ENCODE results near the gene MUC13.

Gene MUC13

GRCh38 chr3:124858275-124858674, 76.3 kb downstream of the MUC13 start:
- CTCF ChIA-PET: no interaction called here
- POLR2A ChIA-PET: no interaction called here
- TF ChIP-seq NFRKB (IDR thresholded peaks at IDR 0.05): no peak
- no peak for TF ChIP-seq HDGF (IDR thresholded peaks at IDR 0.05; ENCODE audit: borderline replicate concordance)
- TF ChIP-seq LEF1 (IDR thresholded peaks at IDR 0.05; ENCODE audit: borderline replicate concordance): no peak
- TF ChIP-seq BHLHE40 (IDR thresholded peaks at IDR 0.05; ENCODE audit: borderline replicate concordance): no peak
- no peak for TF ChIP-seq ELF4 (IDR thresholded peaks at IDR 0.05)
- no peak for TF ChIP-seq ARNT (IDR thresholded peaks at IDR 0.05)
- no peak for TF ChIP-seq L3MBTL2 (conservative IDR thresholded peaks at IDR 0.05)
- TF ChIP-seq PKNOX1 (IDR thresholded peaks at IDR 0.05): no peak
- TF ChIP-seq ZNF384 (IDR thresholded peaks at IDR 0.05): no peak
- no peak for TF ChIP-seq SP1 (IDR thresholded peaks at IDR 0.05)
- TF ChIP-seq FOXK2 (IDR thresholded peaks at IDR 0.05): no peak
- no peak for TF ChIP-seq CTBP1 (IDR thresholded peaks at IDR 0.05; ENCODE audit: borderline replicate concordance)

GRCh38 chr3:124856677-124857076, 77.9 kb downstream of the MUC13 start:
- POLR2A ChIA-PET: no interaction called here
- DNase-seq (ENCODE audit: extremely low spot score): no peak
- CTCF ChIA-PET: interaction anchor here (1.1 kb wide), 1 partner anchor 44 kb away, joined by 3 read pairs; no protein-coding TSS in a partner anchor
- TF ChIP-seq L3MBTL2 (conservative IDR thresholded peaks at IDR 0.05) (no peak), FOXA1 (IDR thresholded peaks at IDR 0.05) (no peak), ELF4 (IDR thresholded peaks at IDR 0.05) (no peak), ARNT (IDR thresholded peaks at IDR 0.05) (no peak), FOXK2 (IDR thresholded peaks at IDR 0.05) (no peak), BHLHE40 (IDR thresholded peaks at IDR 0.05; ENCODE audit: borderline replicate concordance) (no peak), SUZ12 (IDR thresholded peaks at IDR 0.05) (no peak), HDGF (IDR thresholded peaks at IDR 0.05; ENCODE audit: borderline replicate concordance) (no peak), ZNF384 (IDR thresholded peaks at IDR 0.05) (no peak), LEF1 (IDR thresholded peaks at IDR 0.05; ENCODE audit: borderline replicate concordance) (no peak)

More at GRCh38 chr3:124858275-124858674, 76.3 kb downstream of the MUC13 start:
- DNase-seq (ENCODE audit: extremely low spot score): no peak

Measured in HEK293T (cell line).